ENCODE results near the gene NADSYN1. TPM values are rescaled to one million over a fixed set of nuclear protein-coding genes. Genes with fewer than 3 reads are reported as not detected.

NADSYN1 gene
- total RNA-seq, 4 donors from 2014 or later, result 144 to 271 (median 195) TPM

DNA sequence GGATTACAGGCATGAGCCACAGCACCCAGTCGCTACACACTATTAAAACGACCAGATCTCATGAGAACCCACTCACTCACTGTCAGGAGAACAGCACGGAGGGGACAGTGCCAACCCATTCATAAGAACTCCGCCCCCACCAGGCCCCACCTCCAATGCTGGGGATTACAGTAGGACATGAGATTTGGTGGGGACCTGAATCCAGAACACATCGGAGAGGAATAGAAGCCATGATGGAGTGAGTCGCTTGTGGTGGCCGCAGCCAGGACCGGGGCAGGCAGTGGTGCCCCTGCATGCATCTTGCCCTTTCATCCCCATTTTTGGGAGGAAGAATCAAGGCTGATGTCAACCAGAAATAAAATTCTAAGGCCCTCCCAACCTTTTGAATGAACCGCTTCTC, 8.7 kb downstream of the NADSYN1 start:
- TF ChIP-seq POLR2A (IDR thresholded peaks at IDR 0.05), result no peak
- no peak for TF ChIP-seq POLR2AphosphoS5 (IDR thresholded peaks at IDR 0.05)
- TF ChIP-seq EP300 (IDR thresholded peaks at IDR 0.05; ENCODE audit: low read depth), result no peak
- no peak for TF ChIP-seq CTCF (IDR thresholded peaks at IDR 0.05)
- Histone ChIP-seq H3K36me3 (peaks cover 0 to 57% (median 26%) of the 10 kb centered on the region in 4 donors), H3K4me1 (no peaks in the 10 kb centered on the region), H3K27ac (no peak overlapping the region), H3K4me3 (no peak overlapping the region), H3K27me3 (no peaks in the 10 kb centered on the region), H3K9me3 (no peaks in the 10 kb centered on the region)
- intact Hi-C loops (cut with DNase I; ENCODE audit: low total_unique reads) (no loop called here), in situ Hi-C loops (cut with MboI; ENCODE audit: low pct_ligation_motif_present in 1 of 4, low pct_unique_long_range_greater_than_20kb in 1 of 4, low sequenced_read_pairs in 3 of 4) (no loop called here)
- no peak for DNase-seq
- 90% methylated on average over 9 of the region's 9 CpGs; no CpG with 5 or more reads in 1 of the 2 donors for WGBS, 2 donors (ENCODE audit: low coverage in 1 of 2)

DNA sequence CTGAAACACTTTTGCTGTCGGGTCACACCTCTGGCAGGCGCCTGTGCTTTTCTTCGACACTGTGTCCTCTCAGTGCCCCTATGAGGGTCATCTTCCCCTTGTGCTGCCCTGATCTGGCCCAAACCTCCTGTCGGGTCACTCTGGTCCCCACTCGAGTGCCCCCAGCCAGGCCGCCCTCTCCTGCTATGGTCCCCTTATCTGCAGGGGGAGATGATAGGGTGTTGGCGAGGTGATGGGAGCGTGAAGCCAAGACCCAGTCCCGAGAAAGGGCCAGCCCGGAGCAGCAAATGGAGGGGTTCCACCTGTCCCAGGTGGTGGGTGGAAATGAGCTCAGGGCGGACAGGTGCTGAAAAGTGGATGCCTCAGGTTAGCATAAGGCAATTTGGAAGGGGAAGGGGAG, 9.7 kb downstream of the NADSYN1 start:
- Histone ChIP-seq H3K9me3 (no peaks in the 10 kb centered on the region), H3K4me3 (no peak overlapping the region), H3K36me3 (peaks cover 0 to 56% (median 21%) of the 10 kb centered on the region in 4 donors), H3K27me3 (no peaks in the 10 kb centered on the region), H3K27ac (no peak overlapping the region), H3K4me1 (no peaks in the 10 kb centered on the region)
- intact Hi-C loops (cut with DNase I; ENCODE audit: low total_unique reads), result no loop called here
- WGBS, 2 donors (ENCODE audit: low coverage in 1 of 2), result 97 to 100% methylated on average over 4 to 11 of the region's 11 CpGs
- DNase-seq, result no peak
- TF ChIP-seq CTCF (IDR thresholded peaks at IDR 0.05) (no peak), POLR2A (IDR thresholded peaks at IDR 0.05) (no peak), EP300 (IDR thresholded peaks at IDR 0.05; ENCODE audit: low read depth) (no peak), POLR2AphosphoS5 (IDR thresholded peaks at IDR 0.05) (no peak)
- in situ Hi-C loops (cut with MboI; ENCODE audit: low pct_ligation_motif_present in 1 of 4, low pct_unique_long_range_greater_than_20kb in 1 of 4, low sequenced_read_pairs in 3 of 4), result no loop called here

- in situ Hi-C loops (cut with MboI; ENCODE audit: low pct_ligation_motif_present in 1 of 4, low pct_unique_long_range_greater_than_20kb in 1 of 4, low sequenced_read_pairs in 3 of 4), result no loop called here
- no peaks in the 10 kb centered on the region for H3K4me1 ChIP-seq
- no peaks in the 10 kb centered on the region for H3K9me3 ChIP-seq
- intact Hi-C loops (cut with DNase I; ENCODE audit: low total_unique reads), result no loop called here
- no peaks in the 10 kb centered on the region for H3K27me3 ChIP-seq
- H3K27ac ChIP-seq, result no peak overlapping the region
- WGBS, 2 donors (ENCODE audit: low coverage in 1 of 2), result 95% methylated on average over 33 of the region's 34 CpGs; no CpG with 5 or more reads in 1 of the 2 donors
- H3K4me3 ChIP-seq, result no peak overlapping the region
- H3K36me3 ChIP-seq, result peaks cover 0 to 50% (median 17%) of the 10 kb centered on the region in 4 donors
- no peak for TF ChIP-seq POLR2A (IDR thresholded peaks at IDR 0.05)
- TF ChIP-seq CTCF (IDR thresholded peaks at IDR 0.05), result no peak
- TF ChIP-seq EP300 (IDR thresholded peaks at IDR 0.05; ENCODE audit: low read depth), result no peak
- TF ChIP-seq POLR2AphosphoS5 (IDR thresholded peaks at IDR 0.05), result no peak
- DNase-seq, result no peak
These were observed 10.6 kb downstream of the NADSYN1 start for GRCh38 chr11:71463331-71464211.

GRCh38 chr11:71465054-71465453, 12.1 kb downstream of the NADSYN1 start:
- Histone ChIP-seq H3K27ac (no peak overlapping the region), H3K36me3 (peaks cover 0 to 39% (median 10%) of the 10 kb centered on the region in 4 donors), H3K9me3 (no peaks in the 10 kb centered on the region), H3K4me1 (no peaks in the 10 kb centered on the region), H3K4me3 (no peak overlapping the region), H3K27me3 (no peaks in the 10 kb centered on the region)
- 90 to 99% methylated on average over 1 to 4 of the region's 4 CpGs for WGBS, 2 donors (ENCODE audit: low coverage in 1 of 2)
- intact Hi-C loops (cut with DNase I; ENCODE audit: low total_unique reads), result no loop called here
- in situ Hi-C loops (cut with MboI; ENCODE audit: low pct_ligation_motif_present in 1 of 4, low pct_unique_long_range_greater_than_20kb in 1 of 4, low sequenced_read_pairs in 3 of 4), result no loop called here
- DNase-seq, result no peak
- TF ChIP-seq CTCF (IDR thresholded peaks at IDR 0.05) (no peak), POLR2A (IDR thresholded peaks at IDR 0.05) (no peak), EP300 (IDR thresholded peaks at IDR 0.05; ENCODE audit: low read depth) (no peak), POLR2AphosphoS5 (IDR thresholded peaks at IDR 0.05) (no peak)

Measured in transverse colon (tissue), 4 donors.